ENCODE measurements around the gene FOXO6.

FOXO6 gene

DNA sequence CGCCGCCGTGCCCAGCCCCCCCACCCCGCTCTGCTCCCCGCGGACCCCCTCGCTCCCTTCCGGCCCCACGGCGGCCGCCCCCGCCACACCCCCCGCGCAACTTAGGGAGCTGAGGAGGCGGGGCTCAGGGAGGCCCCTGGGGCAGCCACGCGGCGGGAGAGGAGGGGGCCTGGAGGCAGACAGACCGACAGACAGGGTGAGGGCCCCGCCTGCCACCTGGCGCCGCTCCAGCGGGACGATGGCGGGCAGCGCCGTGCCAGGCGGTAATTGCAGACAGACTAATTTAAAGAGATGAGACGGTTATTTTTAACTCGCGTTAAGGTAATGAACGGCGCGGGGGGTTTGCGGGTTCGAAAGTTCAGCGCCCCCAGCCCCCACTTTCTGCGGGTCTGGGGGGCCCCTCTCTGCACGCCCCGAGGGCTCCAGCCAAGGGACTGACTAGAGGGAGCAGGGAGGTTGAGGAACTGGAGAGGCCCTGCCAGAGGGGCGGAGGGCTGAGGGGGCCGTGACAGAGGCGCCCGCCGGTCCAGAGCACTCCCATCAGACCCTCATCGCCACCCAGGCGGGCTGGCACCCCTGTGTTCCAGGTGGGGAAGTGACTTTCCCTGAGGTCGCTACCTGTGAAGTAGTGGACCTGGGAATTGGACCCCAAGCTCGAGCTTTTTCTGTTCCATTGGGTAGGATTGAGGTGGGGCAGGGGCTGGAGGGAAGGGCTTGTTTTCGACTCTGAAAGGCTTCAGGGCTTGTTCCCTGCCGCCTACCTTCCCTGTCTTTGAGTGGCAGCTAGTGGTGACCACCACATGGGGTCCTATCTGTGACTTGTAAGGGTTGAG is 5.4 kb downstream of the FOXO6 start:
- DNase-seq (ENCODE audit: low spot score), result no peak

DNA sequence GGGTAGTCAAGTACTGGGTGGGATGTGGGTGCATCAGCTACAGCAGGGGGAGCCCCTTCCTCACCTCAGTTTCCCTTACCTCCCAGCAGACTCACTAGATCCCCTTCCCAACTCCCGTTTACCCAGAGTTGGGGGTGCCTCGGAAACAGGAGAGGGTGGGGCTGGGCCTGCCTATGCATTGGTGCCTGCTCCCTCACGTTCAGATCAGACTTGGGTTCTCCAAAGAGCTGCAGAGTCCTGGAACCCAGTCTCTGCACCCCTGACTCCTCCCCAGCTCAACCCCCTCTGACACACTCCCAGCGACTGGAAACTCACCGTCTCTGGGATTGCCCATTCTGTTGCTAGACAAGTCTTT is 6.0 kb downstream of the FOXO6 start:
- no peak for DNase-seq (ENCODE audit: low spot score)

DNA sequence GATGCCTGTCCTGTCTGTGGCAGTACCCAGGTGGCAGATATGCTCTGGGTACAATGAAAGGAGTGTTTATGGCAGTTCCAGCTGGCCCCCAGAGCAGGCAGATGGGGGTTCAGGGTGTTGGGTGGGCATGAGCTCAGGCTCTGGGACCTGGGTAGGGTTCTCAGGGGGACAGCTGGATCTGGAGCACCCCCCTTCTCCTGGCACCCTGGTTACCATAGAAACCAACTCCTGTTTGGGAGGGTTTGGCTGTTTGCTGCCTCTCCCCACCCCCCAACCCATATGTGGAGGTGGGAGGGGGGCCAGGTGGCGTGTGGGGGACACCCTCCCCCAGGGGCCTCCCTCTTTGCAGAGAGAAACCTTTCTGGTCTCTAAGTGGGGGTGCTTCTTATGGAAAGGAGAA is 7.1 kb downstream of the FOXO6 start:
- DNase-seq (ENCODE audit: low spot score), result no peak

DNA sequence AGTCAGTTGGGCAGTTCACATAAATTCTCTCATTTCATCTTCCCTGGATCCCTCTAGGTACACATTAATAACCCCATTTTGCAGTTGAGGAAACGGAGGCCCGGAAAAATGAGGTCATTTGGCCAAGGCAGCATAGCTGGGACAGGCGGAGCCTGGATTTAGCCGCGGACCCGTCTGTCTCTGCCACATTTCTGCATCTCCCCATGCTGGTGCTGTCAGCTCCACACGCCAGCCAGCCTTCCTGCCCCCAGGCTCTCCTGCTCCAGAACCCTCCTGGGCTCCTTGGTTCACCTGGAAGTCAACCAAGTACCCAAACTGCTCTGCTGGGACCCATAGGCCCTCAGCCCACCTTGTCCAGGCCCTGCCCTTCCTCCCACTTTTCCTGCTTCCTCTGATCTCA is 7.6 kb downstream of the FOXO6 start:
- no peak for DNase-seq (ENCODE audit: low spot score)

DNA sequence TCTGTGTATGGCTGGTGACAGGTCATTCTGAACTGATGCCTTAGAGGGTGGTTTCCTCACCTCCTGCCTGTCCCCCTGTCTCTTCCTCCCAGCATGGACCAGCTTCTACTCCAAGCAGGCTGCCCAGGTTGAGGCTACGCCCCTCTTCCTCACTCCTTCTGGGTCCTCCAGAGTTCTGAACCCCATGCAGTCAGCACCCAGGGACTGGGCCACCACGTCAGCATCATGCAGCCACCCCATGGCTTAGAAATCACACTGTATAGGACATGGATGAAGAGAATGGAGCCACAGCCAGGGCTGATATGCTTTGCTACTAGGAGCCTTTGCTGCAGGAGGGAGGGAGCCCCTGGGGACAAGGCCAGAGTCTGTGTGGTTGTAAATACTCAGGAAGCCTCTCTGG is 8.3 kb downstream of the FOXO6 start:
- no peak for DNase-seq (ENCODE audit: low spot score)

DNA sequence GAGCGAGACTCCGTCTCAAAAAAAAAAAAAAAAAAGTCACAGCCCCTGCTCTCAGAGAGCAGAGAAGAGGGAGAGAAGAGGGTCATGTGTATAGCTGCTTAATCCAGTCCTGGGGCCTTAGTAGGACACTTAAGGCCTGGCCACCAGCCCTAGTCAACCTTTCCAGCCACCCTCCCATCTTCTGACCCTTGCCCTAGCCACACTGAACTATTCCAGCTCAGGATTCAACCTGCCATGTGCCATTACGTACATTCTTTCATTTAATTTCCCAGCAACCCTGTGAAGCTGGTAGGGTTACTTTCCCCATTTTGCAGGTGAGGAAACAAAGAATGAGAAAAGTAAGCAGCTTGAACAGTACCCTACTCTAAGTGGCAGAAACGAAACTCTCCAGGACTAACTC is 9.0 kb downstream of the FOXO6 start:
- no peak for DNase-seq (ENCODE audit: low spot score)

DNA sequence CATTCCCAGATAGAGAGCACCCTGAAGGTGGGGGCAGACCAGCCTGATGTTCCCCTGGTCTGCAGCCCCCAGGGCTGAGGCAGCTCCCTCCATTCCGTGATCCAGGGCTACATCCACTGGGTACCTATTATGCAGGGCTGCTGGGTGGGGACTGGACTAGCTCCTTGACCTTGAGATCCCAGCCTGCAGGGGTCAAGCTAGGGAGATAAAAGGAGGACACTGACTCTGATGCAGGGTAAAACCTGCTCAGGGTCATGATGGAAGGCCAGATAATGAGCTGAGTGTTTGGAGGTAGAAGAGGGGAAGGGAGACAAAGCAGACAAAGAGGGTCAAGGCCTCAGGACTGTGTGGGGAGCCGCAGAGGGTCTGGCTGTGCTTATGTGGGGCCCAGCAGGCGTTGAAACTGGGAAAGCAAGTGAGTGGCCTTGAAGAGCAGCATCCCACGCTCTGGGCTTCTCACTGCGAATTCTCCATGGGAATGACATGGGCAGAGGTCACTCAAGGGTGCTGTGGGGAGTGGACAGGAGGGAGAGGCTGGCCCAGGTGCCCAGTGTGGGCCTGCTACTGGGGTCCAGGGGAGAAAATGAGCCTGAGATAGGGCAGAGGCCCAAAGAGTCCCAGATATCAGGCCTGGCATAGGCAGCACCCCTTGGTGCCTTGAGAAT is 9.7 kb downstream of the FOXO6 start:
- DNase-seq (ENCODE audit: low spot score), result no peak

DNA sequence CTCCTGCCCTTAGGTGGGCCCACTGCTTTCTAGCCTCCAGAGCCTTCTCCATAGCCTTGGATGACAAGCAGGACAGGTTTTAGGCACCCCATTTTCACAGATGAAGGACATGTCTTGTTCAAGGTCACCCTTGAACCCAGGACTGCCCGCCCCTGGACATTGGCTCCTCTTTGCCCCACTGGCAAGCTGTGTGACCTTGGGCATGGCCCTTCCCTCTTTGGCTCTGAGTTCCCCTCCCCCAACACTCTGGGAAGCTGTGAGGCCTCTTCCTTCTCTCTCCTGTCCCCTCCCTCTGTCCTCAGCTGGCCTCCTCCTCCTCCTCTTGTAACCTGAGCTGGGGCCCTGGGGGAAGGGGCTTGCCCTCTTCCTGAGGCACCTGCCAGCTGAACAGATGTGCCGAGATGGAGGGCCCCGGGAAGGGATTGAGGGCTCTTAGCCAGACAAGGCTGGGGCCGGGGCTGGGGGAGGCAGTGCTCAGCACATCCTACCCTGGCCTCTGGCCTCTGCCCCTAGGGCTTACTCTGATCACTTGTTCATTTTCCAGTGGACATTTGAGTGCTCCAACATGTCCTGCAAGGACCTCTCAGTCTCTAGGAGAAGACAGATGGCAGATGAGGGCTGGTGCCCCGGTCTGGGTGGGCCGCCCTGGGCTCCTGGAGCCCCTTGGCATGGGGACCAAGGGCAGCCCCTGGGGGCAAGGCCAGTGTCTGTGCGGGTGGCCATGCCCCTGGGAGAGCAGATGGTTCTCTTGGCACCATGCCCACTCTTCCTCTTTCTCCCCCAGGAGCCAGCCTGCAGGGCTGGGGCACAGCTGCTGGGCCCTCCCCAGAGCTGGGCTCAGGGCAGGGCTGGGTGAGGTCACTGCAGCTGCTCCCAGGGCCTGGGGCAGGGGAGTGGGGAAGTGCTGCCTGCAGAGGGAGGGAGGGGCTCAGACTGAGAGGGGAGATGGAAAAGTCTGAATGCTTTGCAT is 10.7 kb downstream of the FOXO6 start:
- DNase-seq (ENCODE audit: low spot score), result no peak

DNA sequence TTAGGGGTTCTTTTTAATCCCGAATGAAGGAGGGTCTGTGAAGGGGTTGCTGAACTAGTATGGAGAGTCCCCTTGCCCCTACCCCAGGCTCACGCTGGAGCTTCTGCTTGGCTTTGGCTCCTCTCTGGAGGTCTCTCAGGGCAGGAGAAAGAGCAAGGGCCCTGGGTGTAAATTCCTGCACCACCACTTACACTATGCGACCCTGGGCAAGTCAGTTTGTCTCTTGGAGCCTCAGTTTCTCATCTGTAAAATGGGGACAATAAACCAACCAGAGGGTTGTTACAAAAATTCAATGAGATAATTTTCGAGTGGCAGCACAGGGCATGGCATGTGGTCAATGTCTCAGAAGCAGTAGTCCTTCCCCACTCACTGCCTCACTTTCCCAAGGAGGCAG is 11.4 kb downstream of the FOXO6 start:
- DNase-seq (ENCODE audit: low spot score), result no peak

DNA sequence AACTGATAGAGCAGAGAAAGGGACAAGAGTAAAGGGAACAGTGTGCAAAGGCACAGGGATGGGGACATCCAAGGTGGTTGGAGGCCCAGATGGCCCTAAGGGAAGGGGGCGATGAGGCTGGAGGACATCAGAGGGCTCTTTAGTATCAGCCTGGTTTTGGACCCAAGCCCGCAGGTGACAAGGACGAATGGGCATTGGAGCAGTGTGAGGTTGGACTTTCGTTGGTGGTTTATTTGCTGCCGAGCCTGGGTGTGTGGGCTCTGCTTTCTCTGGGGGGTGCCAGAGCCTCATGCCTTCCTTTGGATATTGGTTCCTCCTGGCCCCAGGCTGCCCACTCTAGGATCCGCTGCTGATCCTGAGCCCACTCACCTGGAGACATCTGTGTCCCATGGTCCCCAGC is 12.1 kb downstream of the FOXO6 start:
- DNase-seq (ENCODE audit: low spot score), result no peak

DNA sequence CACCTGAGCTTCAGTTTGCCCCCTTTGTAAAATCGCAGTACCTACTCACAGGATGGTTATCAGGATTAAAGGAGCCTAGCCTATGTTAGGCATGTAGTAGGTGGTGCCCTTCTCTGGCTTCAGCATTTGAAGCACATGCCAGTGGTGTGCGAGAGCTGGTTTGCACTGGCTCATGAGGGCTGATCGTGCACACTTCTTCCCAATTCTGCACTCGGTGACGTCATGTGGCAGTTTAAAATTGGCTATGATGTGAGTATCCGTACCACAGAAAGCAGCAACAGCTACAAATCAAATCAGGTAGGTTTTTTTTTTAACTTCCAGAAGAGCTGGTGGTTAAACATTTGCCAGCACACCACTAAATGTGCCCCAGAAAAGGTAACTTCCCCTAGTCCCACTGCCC is 13.5 kb downstream of the FOXO6 start:
- DNase-seq (ENCODE audit: low spot score), result no peak

DNA sequence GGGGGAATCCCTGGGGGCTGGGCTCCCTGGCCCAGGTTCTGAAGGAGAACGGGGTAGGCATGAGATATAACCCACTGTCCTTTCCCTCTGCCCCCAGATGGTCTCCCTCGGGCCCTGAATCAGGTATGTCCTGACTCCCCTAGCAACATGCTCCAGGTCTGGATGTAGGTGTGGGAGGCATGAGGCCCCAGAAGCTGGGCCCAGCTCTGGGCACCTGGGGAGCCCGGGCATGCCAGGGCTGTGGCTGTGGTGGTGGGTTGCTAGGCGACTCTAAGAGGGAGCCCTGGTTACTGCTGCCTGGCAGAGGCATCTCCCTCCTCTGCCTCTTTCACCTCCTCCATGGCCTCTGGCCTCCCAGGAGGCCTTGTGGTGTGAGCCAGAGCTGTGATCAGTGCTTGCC is 16.2 kb downstream of the FOXO6 start:
- no peak for DNase-seq (ENCODE audit: low spot score)

DNA sequence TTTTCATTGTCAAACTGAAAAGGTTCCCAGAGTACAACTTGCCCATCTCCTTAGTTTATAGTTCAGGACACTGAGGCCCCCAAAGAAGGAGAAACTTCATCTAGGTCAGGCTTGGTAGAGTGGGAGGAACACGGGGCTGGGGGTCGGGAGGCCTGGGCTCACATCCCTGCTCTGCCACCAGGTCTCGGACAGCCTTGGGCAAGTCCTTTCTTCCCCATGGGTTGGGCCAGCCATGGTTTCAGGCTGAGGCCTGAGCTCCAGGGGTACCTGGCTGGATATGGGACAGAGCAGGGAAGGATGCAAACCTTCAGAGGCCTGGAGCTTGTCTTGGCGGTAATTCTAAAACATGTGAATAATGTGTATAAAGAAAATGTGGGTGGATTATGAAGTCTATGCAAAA is 17.0 kb downstream of the FOXO6 start:
- DNase-seq (ENCODE audit: low spot score), result no peak

DNA sequence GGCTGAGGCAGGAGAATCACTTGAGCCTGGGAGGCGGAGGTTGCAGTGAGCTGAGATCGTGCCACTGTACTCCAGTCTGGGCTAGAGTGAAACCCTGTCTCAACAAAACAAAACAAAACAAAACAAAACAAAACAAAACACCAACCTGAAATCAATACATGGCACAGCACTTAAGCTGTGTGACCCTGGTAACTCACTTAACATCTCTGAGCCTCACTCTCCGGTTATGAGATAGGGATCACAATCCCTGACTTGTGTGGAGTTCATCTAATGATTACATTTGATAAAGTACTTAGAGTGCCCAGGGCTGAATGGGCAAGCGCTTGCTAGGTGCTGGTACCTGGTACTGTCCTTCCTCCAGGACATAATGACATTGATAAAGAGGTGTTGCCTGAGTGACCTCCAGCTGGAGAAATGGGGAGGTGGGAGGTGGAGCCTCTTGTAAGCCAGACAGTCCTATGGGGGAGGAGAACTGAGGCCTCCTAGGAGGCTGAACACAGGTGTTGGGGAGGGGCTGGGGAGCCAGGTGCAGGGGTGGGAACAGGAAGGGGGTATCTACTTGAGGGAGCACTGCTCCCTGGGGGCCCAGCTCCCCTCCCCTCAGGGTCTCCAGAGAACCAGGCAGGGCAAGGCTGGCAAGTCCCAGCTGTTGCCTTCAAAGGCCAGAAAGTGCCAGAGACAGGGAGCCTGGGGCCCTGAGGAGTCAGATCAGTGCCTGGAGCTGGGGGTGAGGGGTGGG is 17.9 kb downstream of the FOXO6 start:
- DNase-seq (ENCODE audit: low spot score), result no peak

DNA sequence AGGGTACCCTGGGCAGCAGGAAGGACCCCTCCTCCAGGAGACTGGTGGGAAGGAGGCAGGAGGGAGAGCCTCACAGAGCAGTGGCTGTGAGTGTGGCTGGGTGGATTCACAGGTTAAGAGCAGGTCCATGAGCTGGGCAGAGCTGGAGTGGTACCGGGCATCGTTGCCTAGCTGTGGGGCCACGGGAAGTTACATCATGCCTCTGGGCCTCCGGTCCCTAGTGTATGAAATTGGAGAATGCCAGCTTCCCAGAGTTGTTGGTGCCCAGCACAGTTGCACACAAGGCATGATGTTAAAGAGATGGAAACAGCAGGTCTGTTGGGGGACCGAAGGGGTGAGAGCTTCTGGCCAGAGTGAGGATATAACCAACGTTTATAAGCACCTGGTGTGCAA is 18.5 kb downstream of the FOXO6 start:
- DNase-seq (ENCODE audit: low spot score), result no peak

DNA sequence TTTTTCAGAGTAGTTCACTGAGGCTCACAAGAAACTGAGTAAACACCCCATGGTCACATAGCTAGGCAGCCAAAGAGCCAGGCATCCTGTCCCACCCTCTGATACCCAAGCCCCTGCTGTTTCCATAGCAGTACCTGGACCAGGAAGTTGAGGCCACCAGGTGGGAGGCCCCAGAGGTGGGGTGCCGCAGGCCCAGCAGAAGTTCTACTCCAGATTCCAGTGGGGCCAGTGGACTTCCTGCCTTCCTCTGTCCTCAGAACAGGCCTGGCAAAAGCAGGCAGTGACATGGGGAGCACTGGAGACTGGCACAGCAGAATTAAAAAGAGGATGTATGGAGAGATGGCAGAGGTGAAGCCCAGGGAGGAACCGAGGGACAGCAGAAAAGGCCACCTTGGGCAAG is 19.0 kb downstream of the FOXO6 start:
- DNase-seq (ENCODE audit: low spot score), result no peak

DNA sequence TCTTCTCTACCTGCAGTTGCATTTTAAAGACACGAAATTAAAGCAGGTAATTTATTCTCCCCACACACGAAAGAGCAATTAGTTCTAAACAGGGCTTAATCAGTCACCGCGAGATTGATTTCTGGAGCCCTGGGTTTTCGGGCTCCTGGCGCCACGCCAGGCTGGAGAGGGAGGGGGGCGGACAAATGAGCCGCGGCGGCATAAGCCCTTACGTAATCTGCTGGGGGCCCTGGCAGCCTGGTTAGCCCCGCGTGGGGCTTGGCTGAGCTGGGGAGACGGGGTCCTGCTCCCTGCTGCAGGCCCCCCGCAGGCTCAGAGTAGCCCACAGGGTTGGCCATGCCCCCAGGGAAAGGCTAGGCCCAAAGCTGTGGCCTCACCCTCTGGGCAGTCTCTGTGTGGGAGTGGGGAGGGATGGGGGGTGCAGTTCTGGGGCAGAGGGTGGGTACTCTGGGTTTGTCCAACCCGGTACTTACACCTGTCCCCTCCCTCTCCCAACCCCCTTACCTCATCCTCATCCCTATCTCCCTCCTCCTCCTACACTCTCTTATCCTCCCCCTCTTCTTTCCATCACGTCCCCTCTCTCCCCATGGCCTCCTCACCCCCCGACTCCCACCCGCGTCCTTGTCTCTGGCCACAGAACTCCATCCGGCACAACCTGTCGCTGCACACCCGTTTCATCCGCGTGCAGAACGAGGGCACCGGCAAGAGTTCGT is 19.9 kb downstream of the FOXO6 start:
- no peak for DNase-seq (ENCODE audit: low spot score)

DNA sequence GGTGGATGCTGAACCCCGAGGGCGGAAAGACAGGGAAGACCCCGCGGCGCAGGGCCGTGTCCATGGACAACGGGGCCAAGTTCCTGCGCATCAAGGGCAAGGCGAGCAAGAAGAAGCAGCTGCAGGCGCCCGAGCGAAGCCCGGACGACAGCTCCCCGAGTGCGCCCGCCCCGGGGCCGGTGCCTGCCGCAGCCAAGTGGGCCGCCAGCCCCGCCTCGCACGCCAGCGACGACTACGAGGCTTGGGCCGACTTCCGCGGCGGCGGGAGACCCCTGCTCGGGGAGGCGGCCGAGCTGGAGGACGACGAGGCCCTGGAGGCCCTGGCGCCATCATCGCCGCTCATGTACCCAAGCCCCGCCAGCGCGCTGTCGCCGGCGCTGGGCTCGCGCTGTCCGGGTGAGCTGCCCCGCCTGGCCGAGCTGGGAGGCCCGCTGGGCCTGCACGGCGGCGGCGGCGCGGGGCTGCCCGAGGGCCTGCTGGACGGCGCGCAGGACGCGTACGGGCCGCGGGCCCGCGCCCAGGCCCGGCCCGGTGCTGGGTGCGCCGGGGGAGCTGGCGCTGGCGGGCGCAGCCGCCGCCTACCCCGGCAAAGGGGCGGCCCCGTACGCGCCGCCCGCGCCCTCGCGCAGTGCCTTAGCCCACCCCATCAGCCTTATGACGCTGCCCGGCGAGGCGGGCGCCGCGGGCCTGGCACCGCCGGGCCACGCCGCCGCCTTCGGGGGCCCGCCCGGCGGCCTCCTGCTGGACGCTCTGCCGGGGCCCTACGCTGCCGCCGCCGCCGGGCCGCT is 20.7 kb downstream of the FOXO6 start:
- DNase-seq (ENCODE audit: low spot score), result no peak

DNA sequence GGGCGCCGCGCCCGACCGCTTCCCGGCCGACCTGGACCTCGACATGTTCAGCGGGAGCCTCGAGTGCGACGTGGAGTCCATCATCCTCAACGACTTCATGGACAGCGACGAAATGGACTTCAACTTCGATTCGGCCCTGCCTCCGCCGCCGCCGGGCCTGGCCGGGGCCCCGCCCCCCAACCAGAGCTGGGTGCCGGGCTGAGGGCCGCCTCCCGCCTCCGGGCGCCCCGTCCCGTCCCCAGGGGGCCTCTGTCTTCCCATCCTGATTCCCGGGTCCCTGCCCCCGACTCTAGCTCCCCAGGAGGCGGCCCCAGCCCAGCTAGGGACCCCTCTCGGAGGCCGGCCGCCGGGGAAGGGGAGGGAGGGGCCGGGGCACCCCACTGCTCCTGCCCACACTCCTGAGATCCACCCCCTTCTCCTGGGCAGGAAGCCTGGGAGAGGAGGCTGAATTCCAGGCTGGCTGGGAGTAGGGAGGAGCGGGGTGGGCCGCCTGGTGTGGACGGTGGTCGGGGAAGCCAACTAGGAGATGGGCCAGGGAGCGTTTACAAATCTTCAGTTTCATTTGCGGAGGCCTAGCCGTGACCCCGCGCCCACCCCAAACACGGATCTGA is 21.4 kb downstream of the FOXO6 start:
- no peak for DNase-seq (ENCODE audit: low spot score)
